Nephron (organoid): ENCODE results near the gene CITED1.

ENCODE experiments used
- H3K27ac Mint-ChIP-seq, 3 experiments: 2 replicates each; pipeline ENCODE4 v1.8.0; 2020; ENCODE audit warnings: mixed read lengths in 3 of 3, mild to moderate bottlenecking in 2 of 3, moderate library complexity in 1 of 3
- H3K27me3 Mint-ChIP-seq: 2 replicates; pipeline ENCODE4 v1.8.0; 2021; ENCODE audit warnings: low read depth, mild to moderate bottlenecking, moderate library complexity, mixed read lengths
- H3K36me3 Mint-ChIP-seq: 2 replicates; pipeline ENCODE4 v1.8.0; 2020; ENCODE audit warnings: low read depth, mixed read lengths
- H3K4me1 Mint-ChIP-seq: 2 replicates; pipeline ENCODE4 v1.8.0; 2020; ENCODE audit warnings: mixed read lengths
- H3K4me3 Mint-ChIP-seq, 3 experiments: 2 replicates each; pipeline ENCODE4 v1.8.0; 2020; ENCODE audit warnings: mild to moderate bottlenecking in 3 of 3, mixed read lengths in 3 of 3, moderate library complexity in 2 of 3
- H3K9me3 Mint-ChIP-seq: 2 replicates; pipeline ENCODE4 v1.8.0; 2020; ENCODE audit warnings: mixed read lengths
- TF ChIP-seq, protein P1 (sequence below), 3 experiments: fragments of 200-600 bp; sonication (generic); IDR thresholded peaks; one replicate each; pipeline ENCODE4 v1.5.0; 2021; ENCODE audit warnings: antibody characterized with exemption in 3 of 3; ENCODE audit not compliant: unreplicated experiment in 3 of 3

Gene CITED1

GRCh38 chrX:72309297-72310071 lies 3.8 kb upstream of the CITED1 start:
- Mint-ChIP-seq H3K27ac (no peak overlapping the region), H3K27me3 (peaks cover 38% of the 10 kb centered on the region), H3K9me3 (peaks cover 2% of the 10 kb centered on the region), H3K4me3 (peak overlapping the region; percentile 63 to 78 (median 76)), H3K36me3 (no peaks in the 10 kb centered on the region), H3K4me1 (peaks cover 27% of the 10 kb centered on the region)
- TF ChIP-seq, protein P1, sequence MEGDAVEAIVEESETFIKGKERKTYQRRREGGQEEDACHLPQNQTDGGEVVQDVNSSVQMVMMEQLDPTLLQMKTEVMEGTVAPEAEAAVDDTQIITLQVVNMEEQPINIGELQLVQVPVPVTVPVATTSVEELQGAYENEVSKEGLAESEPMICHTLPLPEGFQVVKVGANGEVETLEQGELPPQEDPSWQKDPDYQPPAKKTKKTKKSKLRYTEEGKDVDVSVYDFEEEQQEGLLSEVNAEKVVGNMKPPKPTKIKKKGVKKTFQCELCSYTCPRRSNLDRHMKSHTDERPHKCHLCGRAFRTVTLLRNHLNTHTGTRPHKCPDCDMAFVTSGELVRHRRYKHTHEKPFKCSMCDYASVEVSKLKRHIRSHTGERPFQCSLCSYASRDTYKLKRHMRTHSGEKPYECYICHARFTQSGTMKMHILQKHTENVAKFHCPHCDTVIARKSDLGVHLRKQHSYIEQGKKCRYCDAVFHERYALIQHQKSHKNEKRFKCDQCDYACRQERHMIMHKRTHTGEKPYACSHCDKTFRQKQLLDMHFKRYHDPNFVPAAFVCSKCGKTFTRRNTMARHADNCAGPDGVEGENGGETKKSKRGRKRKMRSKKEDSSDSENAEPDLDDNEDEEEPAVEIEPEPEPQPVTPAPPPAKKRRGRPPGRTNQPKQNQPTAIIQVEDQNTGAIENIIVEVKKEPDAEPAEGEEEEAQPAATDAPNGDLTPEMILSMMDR (IDR thresholded peaks at IDR 0.05; ENCODE audit: unreplicated experiment in 3 of 3) = no peak

DNA sequence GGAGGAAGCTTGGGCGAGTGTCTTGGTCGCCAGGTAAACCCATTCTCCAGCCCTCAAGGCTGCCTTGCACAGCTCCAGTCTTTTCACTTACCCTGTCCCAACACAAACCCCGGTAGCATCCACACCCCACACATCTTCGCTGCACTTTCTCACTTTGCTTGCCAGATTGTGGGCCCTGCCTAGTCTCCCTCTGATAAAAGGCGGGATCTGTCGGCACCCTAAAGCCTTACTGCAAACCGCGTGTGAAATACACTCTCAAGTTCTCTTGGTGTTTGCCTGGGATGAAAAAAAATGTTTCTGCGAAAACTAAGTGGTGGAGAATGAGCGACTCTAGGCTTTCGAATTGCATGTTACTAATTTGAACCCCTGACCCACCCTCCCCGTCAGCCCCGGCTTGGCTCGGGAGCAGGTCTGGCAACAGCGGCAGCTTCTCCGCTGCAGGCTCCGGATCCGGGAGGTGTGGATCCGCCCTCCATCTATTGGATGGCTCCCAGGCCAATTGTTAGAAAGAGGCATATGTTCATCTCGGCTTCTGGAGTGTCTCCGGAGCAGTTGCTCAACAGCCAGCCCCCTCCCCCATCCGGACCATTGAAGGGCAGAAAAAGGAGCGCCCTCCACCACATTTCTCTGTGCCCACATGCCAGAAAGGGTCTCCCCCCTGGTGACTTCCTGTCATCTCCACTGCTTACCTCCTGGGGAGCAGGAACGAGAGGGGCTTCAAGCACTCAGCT lies 3.0 kb upstream of the CITED1 start:
- no peaks in the 10 kb centered on the region for H3K36me3 Mint-ChIP-seq
- H3K9me3 Mint-ChIP-seq = peaks cover 2% of the 10 kb centered on the region
- H3K27ac Mint-ChIP-seq = no peak overlapping the region
- peaks cover 24% of the 10 kb centered on the region for H3K4me1 Mint-ChIP-seq
- TF ChIP-seq, protein P1 (IDR thresholded peaks at IDR 0.05; ENCODE audit: unreplicated experiment in 3 of 3) = no peak
- peak overlapping the region; percentile 63 to 78 (median 76) for H3K4me3 Mint-ChIP-seq
- H3K27me3 Mint-ChIP-seq = peaks cover 45% of the 10 kb centered on the region

GRCh38 chrX:72308209-72308565 lies 2.5 kb upstream of the CITED1 start:
- peak overlapping the region; percentile 63 to 78 (median 76) for H3K4me3 Mint-ChIP-seq
- TF ChIP-seq, protein P1 (IDR thresholded peaks at IDR 0.05; ENCODE audit: unreplicated experiment in 3 of 3) = no peak
- no peaks in the 10 kb centered on the region for H3K36me3 Mint-ChIP-seq
- H3K27ac Mint-ChIP-seq = no peak overlapping the region
- no peaks in the 10 kb centered on the region for H3K9me3 Mint-ChIP-seq
- H3K27me3 Mint-ChIP-seq = peaks cover 50% of the 10 kb centered on the region
- peaks cover 18% of the 10 kb centered on the region for H3K4me1 Mint-ChIP-seq

DNA sequence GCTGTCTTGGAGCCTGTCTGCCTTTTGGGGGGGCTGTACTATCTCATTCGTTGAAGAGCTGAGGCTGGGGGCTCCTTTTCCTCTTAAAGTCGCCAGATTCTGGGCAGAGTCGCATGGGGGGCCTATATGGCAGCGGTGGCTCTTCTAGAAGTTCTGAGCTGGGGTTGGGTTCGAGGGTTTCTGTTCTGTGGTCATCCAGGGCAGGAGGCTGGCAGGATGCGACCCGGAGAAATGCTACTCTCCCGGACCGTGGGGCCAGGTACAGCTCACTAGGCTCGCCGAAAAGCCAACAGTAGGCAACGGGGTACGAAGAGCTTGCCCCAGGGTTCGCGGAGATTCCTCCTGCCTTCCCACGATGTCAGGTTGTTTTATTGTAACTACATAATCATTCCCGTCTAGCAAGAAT lies 1.9 kb upstream of the CITED1 start:
- H3K9me3 Mint-ChIP-seq = peaks cover 5% of the 10 kb centered on the region
- H3K4me1 Mint-ChIP-seq = peaks cover 18% of the 10 kb centered on the region
- H3K27ac Mint-ChIP-seq = no peak overlapping the region
- H3K36me3 Mint-ChIP-seq = no peaks in the 10 kb centered on the region
- peaks cover 54% of the 10 kb centered on the region for H3K27me3 Mint-ChIP-seq
- TF ChIP-seq, protein P1 (IDR thresholded peaks at IDR 0.05; ENCODE audit: unreplicated experiment in 3 of 3) = no peak
- peak overlapping the region; percentile 84 to 91 (median 84) for H3K4me3 Mint-ChIP-seq

DNA sequence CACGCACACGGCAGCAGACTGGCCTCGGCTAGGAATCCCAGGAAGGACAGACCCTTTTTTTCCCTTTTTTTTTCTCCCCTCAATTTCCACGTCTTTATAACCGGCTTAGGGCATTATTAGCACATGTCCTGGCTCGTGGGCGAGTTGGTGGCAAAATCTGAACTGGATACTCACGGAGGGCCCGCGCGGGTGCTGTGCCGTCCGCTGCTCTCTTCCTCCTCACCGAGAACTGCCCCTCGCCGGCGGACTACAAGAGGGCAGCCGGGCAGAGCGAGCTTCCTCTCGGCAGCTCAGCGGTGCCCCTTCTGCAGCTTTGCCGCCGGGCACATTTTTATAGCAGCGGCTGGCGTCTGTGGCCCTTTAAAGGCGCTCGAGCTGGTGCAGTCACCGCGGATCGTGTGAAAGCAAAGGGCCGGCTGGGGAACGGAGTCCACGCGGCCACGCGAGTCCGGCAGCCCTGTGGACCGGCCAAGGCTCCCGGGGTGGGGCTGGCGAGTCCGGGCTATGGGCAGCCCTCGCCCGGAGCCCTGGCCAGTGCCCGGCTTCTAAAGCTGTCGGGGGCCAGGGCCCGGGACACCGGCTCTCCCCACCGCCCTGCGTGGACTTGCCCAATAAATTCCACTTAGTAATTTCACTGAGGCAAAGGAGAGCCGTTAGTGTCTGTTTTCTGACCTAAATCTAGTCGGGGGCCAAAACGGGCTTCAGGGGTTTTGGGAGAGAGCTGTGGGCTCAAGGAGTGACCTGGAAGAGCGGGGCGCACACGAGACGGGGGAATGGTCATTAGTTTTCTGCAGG lies 1.3 kb upstream of the CITED1 start:
- H3K9me3 Mint-ChIP-seq = peaks cover 9% of the 10 kb centered on the region
- no peaks in the 10 kb centered on the region for H3K36me3 Mint-ChIP-seq
- H3K27me3 Mint-ChIP-seq = peaks cover 54% of the 10 kb centered on the region
- H3K27ac Mint-ChIP-seq = peak overlapping the region; percentile 59 to 76 (median 72)
- peak overlapping the region; percentile 91 to 94 (median 93) for H3K4me3 Mint-ChIP-seq
- H3K4me1 Mint-ChIP-seq = peaks cover 18% of the 10 kb centered on the region
- TF ChIP-seq, protein P1 (IDR thresholded peaks at IDR 0.05; ENCODE audit: unreplicated experiment in 3 of 3) = no peak
